Cardiac fibroblast (primary cell): Measurements from ENCODE around the gene NPAS2.

Source experiments
- DNase-seq, 2 donors: peaks; one replicate each; pipeline versions ENCODE4 v3.0.0 to v3.0.0-alpha.2; 2010; ENCODE audit warnings: low read depth in 2 of 2
- H3K4me3 ChIP-seq, 2 donors: replicated peaks in 1 of 2; 1 replicate in 1 of 2; 2 replicates in 1 of 2; pipeline ENCODE4 v1.5.1; 2011; ENCODE audit warnings: low read depth in 2 of 2, low read length in 2 of 2, mild to moderate bottlenecking in 2 of 2, moderate library complexity in 1 of 2
- CTCF ChIP-seq: IDR thresholded peaks from one replicate; pipeline ENCODE4 v1.5.1; 2011; ENCODE audit warnings: low read depth, mild to moderate bottlenecking, low read length, inconsistent platforms

The NPAS2 gene

GRCh38 chr2:100935372-100935752 lies 115.4 kb downstream of the NPAS2 start:
- no peak for TF ChIP-seq CTCF
- DNase-seq, result peak in 1 of 2 donors; percentile 70

DNA sequence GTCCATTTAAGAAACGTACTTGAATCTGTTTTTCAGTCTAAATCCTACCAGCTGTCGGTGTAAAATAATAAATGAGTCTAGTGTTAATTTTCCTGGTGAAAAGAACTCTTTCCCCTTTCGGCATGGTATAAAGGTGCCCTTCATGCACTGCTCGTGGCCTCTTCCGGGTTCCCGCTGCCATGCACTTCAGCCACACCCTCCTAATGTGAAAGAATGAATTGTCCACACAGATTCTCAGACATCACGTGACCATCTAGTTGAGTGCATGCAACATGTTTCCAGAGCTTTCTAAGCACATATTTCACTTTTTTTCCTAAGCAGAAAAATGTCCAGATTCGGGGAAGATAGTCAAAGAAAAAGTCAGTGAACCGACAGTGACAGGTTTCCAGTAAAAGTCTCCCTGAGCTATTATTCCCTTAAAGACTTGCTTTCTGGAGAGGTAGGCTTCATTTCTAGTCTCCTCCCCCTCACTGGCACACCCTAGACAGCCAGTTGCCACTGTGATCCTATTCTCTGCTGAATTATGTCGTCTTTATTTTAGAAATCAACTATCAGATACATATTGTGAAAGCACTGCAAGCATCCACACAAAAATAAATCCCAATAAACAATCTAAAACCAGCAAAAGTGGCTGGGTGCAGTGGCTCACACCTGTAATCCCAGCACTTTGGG lies 116.3 kb downstream of the NPAS2 start:
- no peak for DNase-seq
- H3K4me3 ChIP-seq, result no peak overlapping the region

More at GRCh38 chr2:100935372-100935752, 115.4 kb downstream of the NPAS2 start:
- H3K4me3 ChIP-seq, result no peak overlapping the region

GRCh38 chr2:100936972-100937542 lies 117.1 kb downstream of the NPAS2 start:
- no peak for TF ChIP-seq CTCF
- no peak overlapping the region for H3K4me3 ChIP-seq
- DNase-seq, result no peak

More for the DNA sequence above, 116.3 kb downstream of the NPAS2 start:
- TF ChIP-seq CTCF, result no peak

DNA sequence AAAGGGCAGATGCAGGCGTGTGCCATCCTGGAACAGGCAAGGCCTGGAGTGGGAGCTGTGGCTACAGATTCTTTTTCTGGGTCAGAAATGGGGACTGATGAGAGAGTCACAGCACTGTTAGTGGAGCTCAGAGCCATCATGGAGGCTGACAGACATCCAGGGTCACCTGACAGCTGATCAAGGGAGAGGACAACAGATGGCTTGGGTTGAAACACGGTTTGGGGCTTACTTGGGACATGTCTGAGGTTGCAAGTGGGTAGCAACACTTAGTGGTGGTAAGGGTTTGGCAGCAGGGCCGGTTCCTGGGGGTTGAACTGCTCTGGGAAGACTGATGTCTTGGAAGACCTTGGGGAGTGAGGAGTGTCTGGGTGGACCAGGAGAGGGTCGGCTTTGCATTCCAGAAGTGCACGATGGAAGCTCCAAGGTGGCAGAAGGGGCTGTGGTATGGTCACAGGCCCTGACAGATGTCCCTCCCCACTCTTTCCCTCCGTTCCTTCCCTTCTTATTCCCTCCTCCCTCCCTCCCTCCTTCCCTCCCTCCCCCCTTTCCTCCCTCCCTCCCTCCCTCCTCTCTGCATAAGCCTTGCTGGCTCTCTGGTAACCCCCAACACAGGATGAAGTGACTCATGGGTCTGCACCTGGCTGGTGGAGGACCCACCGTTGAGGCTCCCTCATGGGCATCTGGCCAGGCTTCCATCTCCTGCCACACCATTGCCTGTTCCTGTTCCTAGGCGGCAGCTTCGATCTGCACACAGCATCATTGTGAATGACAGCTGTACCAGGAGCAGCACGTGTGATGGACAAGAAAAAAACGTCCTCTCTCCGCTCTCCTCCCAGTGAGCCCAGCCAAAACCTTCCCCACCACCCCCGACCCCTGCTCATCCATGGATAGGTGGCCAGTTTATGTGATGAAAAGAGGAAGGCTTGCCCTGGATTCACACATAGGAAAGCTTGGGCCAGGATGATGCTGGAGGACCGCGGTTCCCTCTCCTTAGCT lies 118.4 kb downstream of the NPAS2 start:
- no peak for DNase-seq
- no peak for TF ChIP-seq CTCF
- H3K4me3 ChIP-seq, result no peak overlapping the region

DNA sequence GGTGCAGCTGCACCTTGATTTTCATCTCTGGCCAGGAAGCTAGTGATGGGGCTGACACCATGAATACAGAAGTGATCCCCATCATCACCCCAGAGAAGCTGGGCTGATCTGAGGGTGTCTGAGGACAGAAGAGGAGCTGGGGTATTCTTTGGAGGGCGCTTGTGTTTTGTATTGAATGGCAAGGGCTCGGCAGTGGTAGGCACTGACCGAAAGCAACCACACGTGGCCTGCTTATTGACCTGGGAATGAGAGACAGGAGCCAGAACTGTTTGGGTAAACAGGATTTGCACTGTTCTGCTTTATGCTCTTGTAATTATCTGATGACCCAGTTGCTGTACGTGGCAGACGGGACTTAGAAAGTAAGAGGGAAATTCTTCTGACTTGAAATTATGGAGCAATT lies 119.5 kb downstream of the NPAS2 start:
- H3K4me3 ChIP-seq, result no peak overlapping the region
- TF ChIP-seq CTCF, result no peak
- no peak for DNase-seq

- H3K4me3 ChIP-seq, result no peak overlapping the region
- TF ChIP-seq CTCF, result no peak
Measured at GRCh38 chr2:100940240-100940639, 120.3 kb downstream of the NPAS2 start.

More at GRCh38 chr2:100940240-100940639, 120.3 kb downstream of the NPAS2 start:
- peak in 1 of 2 donors; percentile 11 for DNase-seq
